PFSK-1 (cell line): ENCODE data around the gene FXYD1.

Experiments used
- FOXP2 ChIP-seq: optimal IDR thresholded peaks from 2 replicates; pipeline ENCODE3; 2011; ENCODE audit warnings: borderline replicate concordance, control low read depth, inconsistent platforms; ENCODE audit not compliant: insufficient read depth; ENCODE audit errors: extremely low read length, extremely low read depth
- POLR2AphosphoS5 ChIP-seq: IDR thresholded peaks from 2 replicates; pipeline ENCODE4 v1.6.1; 2012; ENCODE audit warnings: low read depth, mild to moderate bottlenecking, control low read depth, low read length, moderate library complexity
- TAF1 ChIP-seq: IDR thresholded peaks from 2 replicates; pipeline ENCODE4 v1.6.1; 2012; ENCODE audit warnings: low read length, control low read depth, borderline replicate concordance; ENCODE audit not compliant: insufficient read depth

DNA sequence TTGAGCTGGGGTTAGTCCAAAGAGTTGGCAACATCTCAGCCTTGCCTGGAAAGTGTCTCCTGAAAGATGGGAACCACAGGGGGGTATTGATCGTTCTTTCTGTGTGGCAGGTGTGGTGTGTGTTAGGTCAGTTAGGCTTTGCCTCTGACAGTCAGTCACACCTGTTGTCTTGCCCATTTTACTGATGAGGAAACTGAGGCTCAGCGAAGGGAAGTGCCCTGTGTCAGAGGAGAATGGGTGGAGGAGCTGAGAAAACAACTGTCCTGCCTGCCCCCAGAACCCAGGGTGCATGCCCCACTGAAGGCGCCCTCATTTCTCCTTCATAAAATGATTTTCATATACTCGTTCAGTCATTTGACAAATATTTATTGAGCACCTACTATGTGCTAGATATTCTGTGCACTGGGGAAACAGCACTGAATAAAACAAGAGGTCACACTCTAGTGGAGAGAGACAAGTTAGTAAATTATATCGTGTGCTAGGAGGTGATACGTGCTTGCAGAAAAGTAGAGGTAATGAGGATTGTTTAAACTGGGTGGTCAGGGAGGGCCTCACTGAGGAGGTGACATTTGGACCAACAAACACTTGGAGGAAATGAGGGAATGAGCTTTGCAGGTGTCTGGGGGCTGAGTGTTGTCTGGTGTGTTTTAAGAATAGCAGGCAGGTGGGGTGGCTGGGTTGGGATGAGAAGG, 17.5 kb downstream of the FXYD1 start:
- TF ChIP-seq FOXP2 (no peak), POLR2AphosphoS5 (no peak), TAF1 (no peak)
